H1 (cell line): Measurements from ENCODE around the gene ITGAV. TPM values are rescaled to one million over a fixed set of nuclear protein-coding genes. Genes with fewer than 3 reads are reported as not detected.

Source experiments
- CHD2 ChIP-seq: IDR thresholded peaks from 2 replicates; pipeline ENCODE4 v1.6.1; 2012; ENCODE audit warnings: low read length, improper control_type of control experiment
- GABPA ChIP-seq: IDR thresholded peaks from 2 replicates; pipeline ENCODE4 v1.6.1; 2011; ENCODE audit warnings: mild to moderate bottlenecking, low read length, moderate library complexity, borderline replicate concordance; ENCODE audit not compliant: insufficient read depth
- HDAC2 ChIP-seq, 2 experiments: fragments of 300-600 bp in 1 of 2; sonication (generic) in 1 of 2; IDR thresholded peaks; 2 replicates each; pipeline ENCODE4 v1.6.1; 2011 to 2012; ENCODE audit warnings: low read depth in 2 of 2, low read length in 2 of 2, mild to moderate bottlenecking in 2 of 2, moderate library complexity in 2 of 2, borderline replicate concordance in 1 of 2, inconsistent platforms in 1 of 2
- JUN ChIP-seq: IDR thresholded peaks from 2 replicates; pipeline ENCODE4 v1.6.1; 2011; ENCODE audit warnings: low read depth, mild to moderate bottlenecking, improper control_type of control experiment, low read length
- KDM1A ChIP-seq: fragments of 200-600, 300-600 bp; sonication (generic); IDR thresholded peaks from 2 replicates; pipeline ENCODE4 v1.7.1; 2016; ENCODE audit warnings: mild to moderate bottlenecking, low read length, borderline replicate concordance
- KDM5A ChIP-seq: fragments of 200-600 bp; IDR thresholded peaks from 2 replicates; pipeline ENCODE4 v1.7.1; 2012; ENCODE audit warnings: mild to moderate bottlenecking, low read length, inconsistent platforms, mixed read lengths
- MAFK ChIP-seq: IDR thresholded peaks from 2 replicates; pipeline ENCODE4 v1.6.1; 2012; ENCODE audit warnings: low read depth, mild to moderate bottlenecking, improper control_type of control experiment, low read length
- NANOG ChIP-seq: IDR thresholded peaks from 2 replicates; pipeline ENCODE4 v1.6.1; 2011; ENCODE audit warnings: low read length, low read depth, mild to moderate bottlenecking, inconsistent platforms; ENCODE audit not compliant: insufficient read depth, poor library complexity, severe bottlenecking
- SIX5 ChIP-seq: IDR thresholded peaks from 2 replicates; pipeline ENCODE4 v1.6.1; 2011; ENCODE audit warnings: mild to moderate bottlenecking, low read depth, low read length
- SP4 ChIP-seq: IDR thresholded peaks from 2 replicates; pipeline ENCODE4 v1.6.1; 2012; ENCODE audit warnings: low read length, inconsistent platforms
- polyA plus RNA-seq, 7 experiments: library from polyadenylated mRNA; depleted of rRNA in 3 of 7; stranded (reverse) in 5 of 7; unstranded in 2 of 7; fragments of >200 nt in 5 of 7; fragments of 200-250 nt in 2 of 7; gene quantifications; 1 replicate in 5 of 7; 2 replicates in 1 of 7; 4 replicates in 1 of 7; pipeline versions ENCODE4 v1.2.1 to v1.2.3, GENCODE V29; 2011 to 2013; ENCODE audit warnings: missing spikeins in 2 of 7, mixed read lengths in 2 of 7
- total RNA-seq: library from RNA; stranded (reverse); fragmentation: NEBNext Ultra II Directional; extraction: Animal tissue kit (Norgen Biotek cat#: 25700); gene quantifications from 2 replicates; pipeline ENCODE4 v1.2.1, GENCODE V29; 2021
- TF ChIP-seq, protein P1 (sequence below): fragments of 300-600 bp; sonication (generic); IDR thresholded peaks from 2 replicates; pipeline ENCODE4 v1.7.1; 2012; ENCODE audit warnings: low read length, moderate library complexity, mild to moderate bottlenecking, inconsistent platforms; ENCODE audit not compliant: insufficient replicate concordance

Gene ITGAV
- total and polyA plus RNA-seq, 2 of the 8 experiments (the other 6 are each of a cell fraction or from before 2014, with no cell fraction given) = 11.7 to 42.4 TPM

DNA sequence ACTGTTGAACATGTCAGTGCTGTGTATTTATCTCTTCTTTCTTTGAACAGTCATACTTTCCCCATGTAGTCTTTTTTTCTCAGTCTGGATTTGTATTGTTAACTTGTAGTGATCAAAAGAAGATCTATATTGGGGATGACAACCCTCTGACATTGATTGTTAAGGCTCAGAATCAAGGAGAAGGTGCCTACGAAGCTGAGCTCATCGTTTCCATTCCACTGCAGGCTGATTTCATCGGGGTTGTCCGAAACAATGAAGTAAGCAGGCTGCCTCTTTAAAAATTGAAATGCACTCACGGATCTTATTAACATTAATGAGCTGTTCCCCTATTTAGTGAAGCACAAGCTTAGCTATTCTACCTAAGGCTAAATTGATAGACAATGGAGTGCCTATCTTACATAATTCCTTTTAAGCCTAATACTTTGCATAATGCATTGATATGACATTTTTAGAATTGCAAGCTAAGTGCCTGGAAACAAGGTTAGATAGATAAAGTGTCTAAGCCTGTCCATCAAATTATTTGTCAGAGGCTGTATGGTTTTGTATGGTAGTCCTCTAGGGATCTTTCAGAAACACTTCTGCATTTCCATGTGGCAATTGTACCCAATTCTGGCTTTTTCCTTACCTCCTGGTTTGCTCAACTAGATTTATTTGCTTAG, 74.7 kb downstream of the ITGAV start (continued):
- TF ChIP-seq, protein P1, sequence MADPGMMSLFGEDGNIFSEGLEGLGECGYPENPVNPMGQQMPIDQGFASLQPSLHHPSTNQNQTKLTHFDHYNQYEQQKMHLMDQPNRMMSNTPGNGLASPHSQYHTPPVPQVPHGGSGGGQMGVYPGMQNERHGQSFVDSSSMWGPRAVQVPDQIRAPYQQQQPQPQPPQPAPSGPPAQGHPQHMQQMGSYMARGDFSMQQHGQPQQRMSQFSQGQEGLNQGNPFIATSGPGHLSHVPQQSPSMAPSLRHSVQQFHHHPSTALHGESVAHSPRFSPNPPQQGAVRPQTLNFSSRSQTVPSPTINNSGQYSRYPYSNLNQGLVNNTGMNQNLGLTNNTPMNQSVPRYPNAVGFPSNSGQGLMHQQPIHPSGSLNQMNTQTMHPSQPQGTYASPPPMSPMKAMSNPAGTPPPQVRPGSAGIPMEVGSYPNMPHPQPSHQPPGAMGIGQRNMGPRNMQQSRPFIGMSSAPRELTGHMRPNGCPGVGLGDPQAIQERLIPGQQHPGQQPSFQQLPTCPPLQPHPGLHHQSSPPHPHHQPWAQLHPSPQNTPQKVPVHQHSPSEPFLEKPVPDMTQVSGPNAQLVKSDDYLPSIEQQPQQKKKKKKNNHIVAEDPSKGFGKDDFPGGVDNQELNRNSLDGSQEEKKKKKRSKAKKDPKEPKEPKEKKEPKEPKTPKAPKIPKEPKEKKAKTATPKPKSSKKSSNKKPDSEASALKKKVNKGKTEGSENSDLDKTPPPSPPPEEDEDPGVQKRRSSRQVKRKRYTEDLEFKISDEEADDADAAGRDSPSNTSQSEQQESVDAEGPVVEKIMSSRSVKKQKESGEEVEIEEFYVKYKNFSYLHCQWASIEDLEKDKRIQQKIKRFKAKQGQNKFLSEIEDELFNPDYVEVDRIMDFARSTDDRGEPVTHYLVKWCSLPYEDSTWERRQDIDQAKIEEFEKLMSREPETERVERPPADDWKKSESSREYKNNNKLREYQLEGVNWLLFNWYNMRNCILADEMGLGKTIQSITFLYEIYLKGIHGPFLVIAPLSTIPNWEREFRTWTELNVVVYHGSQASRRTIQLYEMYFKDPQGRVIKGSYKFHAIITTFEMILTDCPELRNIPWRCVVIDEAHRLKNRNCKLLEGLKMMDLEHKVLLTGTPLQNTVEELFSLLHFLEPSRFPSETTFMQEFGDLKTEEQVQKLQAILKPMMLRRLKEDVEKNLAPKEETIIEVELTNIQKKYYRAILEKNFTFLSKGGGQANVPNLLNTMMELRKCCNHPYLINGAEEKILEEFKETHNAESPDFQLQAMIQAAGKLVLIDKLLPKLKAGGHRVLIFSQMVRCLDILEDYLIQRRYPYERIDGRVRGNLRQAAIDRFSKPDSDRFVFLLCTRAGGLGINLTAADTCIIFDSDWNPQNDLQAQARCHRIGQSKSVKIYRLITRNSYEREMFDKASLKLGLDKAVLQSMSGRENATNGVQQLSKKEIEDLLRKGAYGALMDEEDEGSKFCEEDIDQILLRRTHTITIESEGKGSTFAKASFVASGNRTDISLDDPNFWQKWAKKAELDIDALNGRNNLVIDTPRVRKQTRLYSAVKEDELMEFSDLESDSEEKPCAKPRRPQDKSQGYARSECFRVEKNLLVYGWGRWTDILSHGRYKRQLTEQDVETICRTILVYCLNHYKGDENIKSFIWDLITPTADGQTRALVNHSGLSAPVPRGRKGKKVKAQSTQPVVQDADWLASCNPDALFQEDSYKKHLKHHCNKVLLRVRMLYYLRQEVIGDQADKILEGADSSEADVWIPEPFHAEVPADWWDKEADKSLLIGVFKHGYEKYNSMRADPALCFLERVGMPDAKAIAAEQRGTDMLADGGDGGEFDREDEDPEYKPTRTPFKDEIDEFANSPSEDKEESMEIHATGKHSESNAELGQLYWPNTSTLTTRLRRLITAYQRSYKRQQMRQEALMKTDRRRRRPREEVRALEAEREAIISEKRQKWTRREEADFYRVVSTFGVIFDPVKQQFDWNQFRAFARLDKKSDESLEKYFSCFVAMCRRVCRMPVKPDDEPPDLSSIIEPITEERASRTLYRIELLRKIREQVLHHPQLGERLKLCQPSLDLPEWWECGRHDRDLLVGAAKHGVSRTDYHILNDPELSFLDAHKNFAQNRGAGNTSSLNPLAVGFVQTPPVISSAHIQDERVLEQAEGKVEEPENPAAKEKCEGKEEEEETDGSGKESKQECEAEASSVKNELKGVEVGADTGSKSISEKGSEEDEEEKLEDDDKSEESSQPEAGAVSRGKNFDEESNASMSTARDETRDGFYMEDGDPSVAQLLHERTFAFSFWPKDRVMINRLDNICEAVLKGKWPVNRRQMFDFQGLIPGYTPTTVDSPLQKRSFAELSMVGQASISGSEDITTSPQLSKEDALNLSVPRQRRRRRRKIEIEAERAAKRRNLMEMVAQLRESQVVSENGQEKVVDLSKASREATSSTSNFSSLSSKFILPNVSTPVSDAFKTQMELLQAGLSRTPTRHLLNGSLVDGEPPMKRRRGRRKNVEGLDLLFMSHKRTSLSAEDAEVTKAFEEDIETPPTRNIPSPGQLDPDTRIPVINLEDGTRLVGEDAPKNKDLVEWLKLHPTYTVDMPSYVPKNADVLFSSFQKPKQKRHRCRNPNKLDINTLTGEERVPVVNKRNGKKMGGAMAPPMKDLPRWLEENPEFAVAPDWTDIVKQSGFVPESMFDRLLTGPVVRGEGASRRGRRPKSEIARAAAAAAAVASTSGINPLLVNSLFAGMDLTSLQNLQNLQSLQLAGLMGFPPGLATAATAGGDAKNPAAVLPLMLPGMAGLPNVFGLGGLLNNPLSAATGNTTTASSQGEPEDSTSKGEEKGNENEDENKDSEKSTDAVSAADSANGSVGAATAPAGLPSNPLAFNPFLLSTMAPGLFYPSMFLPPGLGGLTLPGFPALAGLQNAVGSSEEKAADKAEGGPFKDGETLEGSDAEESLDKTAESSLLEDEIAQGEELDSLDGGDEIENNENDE = no peak
- TF ChIP-seq GABPA (no peak), KDM5A (no peak), CHD2 (no peak), KDM1A (no peak), SIX5 (no peak), MAFK (no peak), SP4 (no peak), JUN (no peak), NANOG (no peak), HDAC2 (IDR thresholded peaks at IDR 0.05; ENCODE audit: borderline replicate concordance in 1 of 2, low read depth in 2 of 2, low read length in 2 of 2) (no peak)
